Stimulated activated effector memory CD8-positive, alpha-beta T cell treated with anti-CD3 and anti-CD28 coated beads, Interleukin-12 subunit alpha, Interleukin-12 subunit beta, amount 100 ng/mL, for 72 hours (primary cell): ENCODE data around the gene TRAPPC2L.
"Not testable (repeated sequence)": the region's sequence is repeated elsewhere in the genome, so short reads cannot be mapped to it uniquely, and the experiment has no call there.

Experiments
- ATAC-seq: fragments of 150-1000 bp; cut with Tn5 transposase; 2 replicates; pipeline ENCODE4 v1.10.0; 2021
- DNase-seq, 2 donors: peaks; one replicate each; pipeline ENCODE4 v3.0.0; 2021 to 2022; ENCODE audit warnings: low spot score in 2 of 2
- H3K27ac Mint-ChIP-seq: one replicate; pipeline ENCODE4 v1.8.0; 2022; ENCODE audit warnings: mild to moderate bottlenecking, mixed read lengths
- H3K36me3 Mint-ChIP-seq: one replicate; pipeline ENCODE4 v1.8.0; 2022; ENCODE audit warnings: mild to moderate bottlenecking, mixed read lengths
- H3K4me1 Mint-ChIP-seq: one replicate; pipeline ENCODE4 v1.8.0; 2022; ENCODE audit warnings: mixed read lengths
- H3K4me3 Mint-ChIP-seq: one replicate; pipeline ENCODE4 v1.8.0; 2022; ENCODE audit warnings: mild to moderate bottlenecking, mixed read lengths
- H3K9me3 Mint-ChIP-seq: one replicate; pipeline ENCODE4 v1.8.0; 2022; ENCODE audit warnings: mixed read lengths

TRAPPC2L gene

DNA sequence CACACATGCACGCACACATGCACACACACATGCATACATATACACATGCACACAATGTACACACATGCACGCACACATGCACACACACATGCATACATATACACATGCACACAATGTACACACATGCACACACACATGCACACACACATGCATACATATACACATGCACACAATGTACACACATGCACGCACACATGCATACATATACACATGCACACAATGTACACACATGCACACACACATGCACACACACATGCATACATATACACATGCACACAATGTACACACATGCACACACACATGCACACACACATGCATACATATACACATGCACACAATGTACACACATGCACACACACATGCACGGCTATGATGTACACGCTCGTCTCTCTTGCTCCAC, 37.3 kb downstream of the TRAPPC2L start:
- not testable (repeated sequence) for H3K4me3 Mint-ChIP-seq, H3K36me3 Mint-ChIP-seq, ATAC-seq, H3K27ac Mint-ChIP-seq, H3K9me3 Mint-ChIP-seq, DNase-seq, H3K4me1 Mint-ChIP-seq

DNA sequence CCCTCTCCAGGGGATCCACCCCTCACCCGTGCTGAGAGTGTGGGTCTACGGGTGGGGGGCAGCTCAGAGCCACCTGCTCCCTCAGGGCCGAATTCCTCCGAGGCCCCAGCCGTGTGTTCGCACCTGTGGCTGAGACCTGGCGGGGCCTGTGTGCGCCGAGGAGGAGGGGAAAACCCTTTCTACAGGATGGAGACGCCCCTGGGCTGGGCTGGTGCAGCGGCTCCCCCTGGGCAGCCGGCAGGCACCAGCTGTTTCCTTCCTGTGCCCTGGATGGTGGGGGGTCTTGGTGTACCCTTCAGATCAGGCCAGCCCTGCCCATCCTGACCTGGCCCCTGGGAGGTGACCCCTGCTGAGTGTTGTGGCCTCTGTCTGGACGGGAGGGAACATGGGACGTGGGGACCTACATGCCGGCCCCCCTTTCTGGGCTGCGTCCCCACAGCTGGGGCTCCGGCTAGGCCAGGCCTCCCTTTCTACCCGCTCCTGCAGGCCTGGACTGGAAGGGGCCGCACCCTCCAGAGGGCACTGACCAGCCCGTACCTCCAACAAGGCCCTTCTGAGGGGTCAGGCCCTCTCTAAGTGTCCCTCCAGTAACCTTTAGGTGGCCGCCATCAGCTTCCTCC, 37.9 kb downstream of the TRAPPC2L start:
- H3K27ac Mint-ChIP-seq, result no peak overlapping the region
- no peaks in the 10 kb centered on the region for H3K9me3 Mint-ChIP-seq
- H3K36me3 Mint-ChIP-seq, result no peaks in the 10 kb centered on the region
- H3K4me3 Mint-ChIP-seq, result no peak overlapping the region
- H3K4me1 Mint-ChIP-seq, result no peaks in the 10 kb centered on the region
- DNase-seq (no peak), ATAC-seq (no peak)

DNA sequence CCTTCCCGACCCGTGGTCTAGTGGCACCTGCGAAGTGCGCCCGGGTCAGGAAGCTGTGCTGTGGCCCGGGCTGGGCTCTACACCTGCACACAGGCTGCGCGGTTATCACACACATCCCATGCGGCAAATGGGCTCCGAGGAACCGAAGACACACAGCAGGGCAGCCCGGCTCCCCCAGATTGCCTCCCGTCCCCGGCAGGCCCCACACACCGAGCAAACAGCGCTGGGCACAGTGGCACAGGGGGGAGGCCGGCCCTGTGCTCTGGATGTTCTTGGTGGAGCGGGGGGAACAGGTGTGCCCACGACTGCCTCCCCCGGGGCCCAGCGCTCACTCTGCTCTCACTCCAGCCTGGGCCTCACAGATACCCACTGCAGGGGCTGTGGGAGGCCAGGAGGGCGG, 38.4 kb downstream of the TRAPPC2L start:
- no peaks in the 10 kb centered on the region for H3K36me3 Mint-ChIP-seq
- ATAC-seq, result no peak
- H3K4me3 Mint-ChIP-seq, result no peak overlapping the region

DNA sequence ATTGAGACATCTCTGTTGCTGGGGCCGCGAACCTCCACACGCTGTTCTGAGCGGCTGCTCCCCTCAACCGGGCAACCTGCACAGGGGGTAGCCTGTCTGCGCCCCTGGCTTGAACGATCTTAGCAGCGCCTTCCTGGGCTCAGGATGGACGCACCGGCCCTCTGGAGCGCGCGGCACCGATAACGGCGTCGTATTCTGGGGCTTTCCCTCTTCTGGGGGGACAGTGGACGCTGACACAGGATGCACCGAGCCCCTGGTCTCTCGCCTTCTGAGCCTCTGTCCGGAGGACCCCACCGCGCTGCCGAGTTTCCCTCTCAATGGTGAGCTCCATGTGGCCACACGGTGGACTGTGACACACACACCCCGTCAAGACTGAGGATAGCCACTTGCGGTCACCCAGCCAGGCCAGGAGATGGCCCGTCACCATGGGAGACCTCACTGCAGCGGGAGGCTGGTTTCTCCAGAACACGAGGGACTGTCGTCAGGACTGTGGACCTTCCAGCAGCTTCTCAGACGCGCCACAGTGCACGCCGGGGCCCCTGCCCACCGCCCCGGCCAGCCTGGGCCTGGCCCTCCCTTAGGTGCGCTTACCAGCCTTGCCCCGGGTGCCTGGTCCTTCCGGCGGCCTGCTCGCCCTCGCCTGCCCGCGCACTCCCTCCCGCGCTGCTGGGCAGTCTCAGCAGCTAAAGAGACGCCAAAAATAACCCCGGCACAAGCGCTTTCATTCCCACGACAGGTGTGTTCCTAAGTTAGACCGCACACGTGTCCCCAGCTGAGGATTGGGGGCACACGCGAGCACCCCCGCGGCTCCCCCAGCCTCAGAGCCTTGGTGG, 39.5 kb downstream of the TRAPPC2L start:
- Mint-ChIP-seq H3K4me3 (no peak overlapping the region), H3K9me3 (no peaks in the 10 kb centered on the region), H3K27ac (no peak overlapping the region), H3K36me3 (no peaks in the 10 kb centered on the region), H3K4me1 (no peaks in the 10 kb centered on the region)
- DNase-seq (no peak), ATAC-seq (no peak)

More for the DNA sequence above, 38.4 kb downstream of the TRAPPC2L start:
- no peak overlapping the region for H3K27ac Mint-ChIP-seq
- H3K9me3 Mint-ChIP-seq, result no peaks in the 10 kb centered on the region
- no peak for DNase-seq
- H3K4me1 Mint-ChIP-seq, result no peaks in the 10 kb centered on the region

DNA sequence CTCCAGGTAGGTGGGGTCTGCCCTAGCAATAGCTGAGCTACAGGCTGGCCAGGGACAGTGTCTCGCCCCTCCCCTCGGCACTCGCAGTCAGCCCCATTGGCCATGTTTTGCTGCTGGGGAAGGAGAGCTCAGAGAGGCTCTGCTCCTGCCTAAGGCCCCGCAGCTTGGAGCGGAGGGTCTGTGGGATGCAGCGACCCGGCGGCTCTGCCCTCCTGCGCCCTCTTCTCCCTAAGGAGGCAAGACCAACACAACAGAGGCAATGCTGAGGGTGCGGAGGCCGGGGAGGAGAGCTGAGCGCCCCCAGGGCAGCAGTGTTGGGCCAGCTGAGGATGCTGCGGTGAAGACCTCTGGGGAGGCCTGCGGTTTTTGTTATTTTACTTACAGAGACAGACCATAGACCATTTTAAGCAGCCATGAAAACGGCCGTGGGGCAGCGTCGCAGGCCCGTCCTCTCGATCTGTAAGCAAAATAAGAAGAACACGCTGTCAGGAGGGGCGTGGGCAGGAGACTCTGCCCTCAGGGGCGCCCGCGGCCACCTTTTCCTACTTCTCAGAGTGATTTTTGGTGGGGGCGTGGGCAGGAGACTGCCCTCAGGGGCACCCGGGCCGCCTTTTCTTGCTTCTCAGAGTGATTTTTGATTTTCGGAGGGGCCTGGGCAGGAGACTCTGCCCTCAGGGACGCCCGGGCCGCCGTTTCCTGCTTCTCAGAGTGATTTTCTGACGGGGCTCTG, 40.9 kb downstream of the TRAPPC2L start:
- H3K4me1 Mint-ChIP-seq, result no peaks in the 10 kb centered on the region
- no peak overlapping the region for H3K4me3 Mint-ChIP-seq
- DNase-seq (no peak), ATAC-seq (no peak)
- no peak overlapping the region for H3K27ac Mint-ChIP-seq
- H3K36me3 Mint-ChIP-seq, result no peaks in the 10 kb centered on the region
- H3K9me3 Mint-ChIP-seq, result no peaks in the 10 kb centered on the region

DNA sequence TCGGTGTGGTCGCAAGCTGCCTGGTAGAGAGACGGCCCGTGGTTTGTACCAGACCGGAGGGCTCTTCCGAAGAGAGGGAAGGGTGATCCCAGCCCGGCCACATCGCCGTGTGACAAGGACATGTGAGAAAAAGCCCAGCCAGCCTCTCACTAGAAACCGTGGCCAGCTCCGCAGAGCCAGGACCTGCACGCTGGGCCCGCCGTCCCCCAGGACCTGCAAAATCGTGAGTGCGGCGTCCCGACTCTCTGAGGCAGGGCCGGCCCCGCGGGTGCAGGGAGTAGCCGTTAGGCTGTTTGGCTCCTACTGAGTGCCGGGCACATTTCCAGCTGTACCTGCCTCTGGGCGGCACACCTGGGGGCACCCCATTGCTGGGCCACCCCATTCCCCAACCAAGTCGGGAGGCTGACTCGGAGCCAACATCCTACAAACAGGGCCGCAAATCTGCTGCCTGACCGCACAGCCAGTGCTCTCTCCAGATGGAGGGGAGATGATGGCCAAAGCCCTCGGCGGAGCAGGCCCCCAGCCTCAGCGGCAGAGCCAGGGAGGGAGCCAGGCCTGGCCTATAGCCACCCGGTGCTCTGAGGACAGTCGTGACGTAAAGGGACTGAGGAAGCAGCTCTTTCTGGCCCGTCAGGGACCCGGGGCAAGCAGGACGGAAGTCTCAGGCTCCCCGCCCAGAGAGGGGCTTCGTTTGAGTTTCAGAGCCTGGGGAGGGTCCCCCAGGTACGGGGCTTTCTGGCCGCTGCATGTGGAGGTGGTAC, 43.2 kb downstream of the TRAPPC2L start:
- Mint-ChIP-seq H3K4me1 (no peaks in the 10 kb centered on the region), H3K36me3 (no peaks in the 10 kb centered on the region), H3K4me3 (no peak overlapping the region), H3K9me3 (no peaks in the 10 kb centered on the region), H3K27ac (no peak overlapping the region)
- DNase-seq, result no peak
- ATAC-seq, result no peak

DNA sequence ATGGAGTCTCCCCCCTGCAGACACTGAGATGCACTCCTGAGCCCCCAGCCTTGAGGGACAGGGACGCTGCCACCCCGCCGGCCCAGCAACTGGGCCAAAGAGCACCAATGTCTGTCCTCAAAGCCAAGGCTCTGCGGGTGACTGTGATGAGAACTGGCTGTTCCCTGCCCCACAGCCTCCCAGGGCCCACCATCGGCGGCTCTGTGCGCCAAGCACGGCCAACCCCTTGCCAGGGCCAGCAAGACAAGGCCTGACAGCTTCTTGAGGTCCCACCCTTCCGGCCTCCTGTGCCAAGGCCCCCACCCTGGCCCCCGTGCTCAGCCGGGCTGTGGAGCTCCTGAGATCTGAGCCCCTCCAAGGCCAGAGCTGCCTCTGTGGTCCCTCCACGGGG, 43.7 kb downstream of the TRAPPC2L start:
- DNase-seq (no peak), ATAC-seq (no peak)
- H3K4me1 Mint-ChIP-seq, result no peaks in the 10 kb centered on the region
- no peak overlapping the region for H3K27ac Mint-ChIP-seq
- no peak overlapping the region for H3K4me3 Mint-ChIP-seq
- no peaks in the 10 kb centered on the region for H3K36me3 Mint-ChIP-seq
- no peaks in the 10 kb centered on the region for H3K9me3 Mint-ChIP-seq

DNA sequence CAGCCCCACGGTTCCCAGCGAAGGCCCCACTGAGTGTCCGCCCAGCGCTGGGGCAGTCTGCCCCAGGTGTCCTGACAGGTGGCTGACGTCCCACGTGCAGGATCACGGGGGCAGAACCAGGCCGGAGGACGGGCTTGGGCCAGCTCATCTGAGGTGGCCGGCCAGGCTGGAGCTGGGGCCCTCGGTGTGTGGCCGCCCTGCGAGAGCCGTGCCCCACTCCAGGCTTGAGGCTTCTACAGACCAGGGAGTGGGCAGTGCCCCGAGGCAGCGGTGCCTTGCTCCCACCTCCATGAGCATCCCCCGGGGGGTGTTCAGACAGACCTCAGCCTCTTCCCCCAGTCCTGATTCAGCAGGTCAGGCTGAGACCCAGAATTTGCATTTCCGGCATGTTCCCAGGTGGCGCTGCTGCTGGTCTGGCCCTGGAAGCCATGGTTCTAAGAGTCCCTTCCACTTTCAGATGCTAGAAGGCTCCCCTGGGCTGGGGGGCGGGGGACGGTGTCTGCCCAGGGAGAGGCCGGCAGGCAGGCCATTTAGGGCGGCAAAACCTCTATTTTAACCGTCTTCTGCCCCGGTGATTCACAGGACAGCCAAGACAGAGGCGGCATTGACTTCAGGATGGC, 44.9 kb downstream of the TRAPPC2L start:
- Mint-ChIP-seq H3K4me1 (peaks cover 5% of the 10 kb centered on the region), H3K27ac (no peak overlapping the region), H3K9me3 (no peaks in the 10 kb centered on the region), H3K36me3 (no peaks in the 10 kb centered on the region), H3K4me3 (no peak overlapping the region)
- DNase-seq (no peak), ATAC-seq (no peak)

DNA sequence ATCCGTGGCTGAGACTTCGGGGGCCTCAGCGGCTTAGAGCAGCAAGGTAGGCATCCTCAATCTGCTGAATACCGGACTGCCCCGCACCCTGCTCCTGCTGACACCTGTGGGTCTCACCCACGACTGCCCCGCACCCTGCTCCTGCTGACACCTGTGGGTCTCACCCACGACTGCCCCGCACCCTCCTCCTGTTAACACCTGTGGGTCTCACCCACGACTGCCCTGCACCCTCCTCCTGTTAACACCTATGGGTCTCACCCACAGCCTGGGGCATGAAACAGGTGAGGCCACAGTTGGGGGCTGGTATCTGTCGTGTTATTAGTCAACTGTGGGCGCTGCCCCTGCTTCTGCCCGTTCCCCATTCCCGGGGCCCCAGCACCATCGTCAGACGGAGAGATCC, 45.8 kb downstream of the TRAPPC2L start:
- ATAC-seq, result no peak
- peak overlapping the region; percentile 58 for H3K27ac Mint-ChIP-seq
- no peaks in the 10 kb centered on the region for H3K36me3 Mint-ChIP-seq
- DNase-seq, result no peak
- no peaks in the 10 kb centered on the region for H3K9me3 Mint-ChIP-seq
- H3K4me1 Mint-ChIP-seq, result peaks cover 5% of the 10 kb centered on the region
- no peak overlapping the region for H3K4me3 Mint-ChIP-seq

DNA sequence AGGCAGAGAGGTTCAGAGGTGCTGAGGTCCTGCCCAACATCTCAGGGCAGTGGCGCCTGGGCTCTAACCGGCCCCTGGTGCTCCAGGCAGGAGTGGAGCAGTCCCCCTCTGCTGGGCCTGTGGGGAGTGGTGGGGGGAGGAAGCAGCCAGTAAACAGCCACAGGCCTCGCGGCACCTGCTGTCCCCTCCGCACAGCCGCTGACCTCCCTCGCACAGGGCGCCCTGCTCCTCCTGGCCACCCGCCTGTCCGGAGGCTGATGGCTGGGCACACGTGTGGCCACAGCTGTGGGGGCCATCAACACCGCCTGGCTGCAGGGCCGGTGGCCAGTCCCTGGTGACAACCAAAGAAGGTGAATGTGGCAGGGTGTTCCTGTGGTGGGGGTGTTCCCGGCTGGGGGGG, 46.3 kb downstream of the TRAPPC2L start:
- ATAC-seq (no peak), DNase-seq (no peak)
- peak overlapping the region; percentile 58 for H3K27ac Mint-ChIP-seq
- H3K4me1 Mint-ChIP-seq, result peaks cover 5% of the 10 kb centered on the region
- no peaks in the 10 kb centered on the region for H3K36me3 Mint-ChIP-seq
- H3K4me3 Mint-ChIP-seq, result no peak overlapping the region
- no peaks in the 10 kb centered on the region for H3K9me3 Mint-ChIP-seq

DNA sequence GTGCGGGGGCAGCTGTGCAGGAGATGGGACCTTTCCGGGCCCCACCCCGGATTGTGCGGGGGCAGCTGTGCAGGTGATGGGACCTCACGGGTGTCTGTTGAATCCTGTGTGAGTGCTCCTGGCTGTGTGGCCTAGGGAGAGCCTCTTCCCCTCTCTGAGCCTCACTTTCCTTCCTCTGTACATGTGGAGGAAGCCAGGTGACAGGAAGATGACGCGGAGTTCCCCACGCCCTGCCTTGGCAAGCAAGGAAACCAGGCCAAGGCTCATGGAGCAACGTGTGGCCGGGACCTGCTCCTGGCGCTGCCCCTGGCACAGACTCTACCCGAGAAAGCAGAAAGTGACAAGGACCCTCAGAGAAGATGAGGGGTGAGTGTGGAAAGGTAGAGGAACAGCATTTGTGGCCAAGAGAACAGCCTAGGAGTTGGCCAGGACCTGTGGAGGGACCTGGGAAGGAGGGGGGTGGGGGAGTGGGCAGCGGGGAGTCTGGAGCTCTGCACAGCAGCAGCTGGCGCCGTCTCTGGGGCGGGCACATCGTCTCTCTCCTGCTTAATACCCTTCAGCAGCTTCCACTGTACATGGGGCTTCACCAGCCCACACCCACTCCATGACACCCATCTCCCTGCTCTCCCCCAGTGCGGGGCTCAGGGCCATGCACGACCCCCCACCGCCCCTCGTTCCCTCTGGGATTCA, 47.9 kb downstream of the TRAPPC2L start:
- Mint-ChIP-seq H3K4me3 (no peak overlapping the region), H3K9me3 (no peaks in the 10 kb centered on the region), H3K4me1 (peaks cover 5% of the 10 kb centered on the region), H3K27ac (no peak overlapping the region), H3K36me3 (no peaks in the 10 kb centered on the region)
- ATAC-seq (no peak), DNase-seq (no peak)

DNA sequence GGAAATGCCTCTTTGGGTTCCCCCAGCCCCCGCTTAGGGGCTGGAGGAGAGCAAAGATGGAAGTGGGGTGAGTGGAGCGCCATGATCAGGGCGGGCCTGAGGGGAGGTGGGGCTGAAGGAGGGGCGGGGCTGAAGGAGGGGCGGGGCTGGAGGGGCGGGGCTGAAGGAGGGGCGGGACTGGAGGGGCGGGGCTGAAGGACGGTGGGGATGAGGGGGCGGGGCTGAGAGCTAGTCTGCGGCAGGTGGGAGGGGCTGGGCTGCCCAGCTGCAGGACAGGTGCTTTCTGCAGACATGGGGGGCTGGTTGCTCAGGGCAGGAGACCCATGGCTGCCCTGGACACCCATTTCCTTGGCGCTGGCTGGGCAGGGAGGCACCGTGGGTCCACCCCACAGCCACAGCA, 48.6 kb downstream of the TRAPPC2L start:
- Mint-ChIP-seq H3K36me3 (no peaks in the 10 kb centered on the region), H3K4me1 (peaks cover 5% of the 10 kb centered on the region), H3K4me3 (no peak overlapping the region), H3K9me3 (no peaks in the 10 kb centered on the region), H3K27ac (no peak overlapping the region)
- DNase-seq, result no peak
- no peak for ATAC-seq

DNA sequence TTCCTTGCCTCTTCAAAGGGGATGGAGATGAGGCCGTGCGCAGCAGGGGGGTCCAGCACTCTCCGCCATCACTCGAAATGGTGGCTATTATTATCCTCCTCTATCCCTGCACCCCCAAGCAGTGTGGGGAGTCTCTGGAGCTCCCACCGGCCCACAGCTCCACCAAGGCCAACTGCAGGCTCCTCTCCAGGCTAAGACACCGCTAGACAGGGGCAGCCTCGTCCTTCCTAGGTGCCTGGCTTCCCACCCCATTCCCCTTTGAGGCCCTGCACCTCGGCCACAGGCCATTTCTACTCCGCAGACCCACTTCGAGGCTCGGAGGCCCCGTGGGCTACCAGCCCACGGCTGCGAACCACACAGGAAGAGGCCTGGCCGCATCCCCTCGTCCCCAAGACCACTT, 49.1 kb downstream of the TRAPPC2L start:
- H3K27ac Mint-ChIP-seq, result no peak overlapping the region
- DNase-seq (no peak), ATAC-seq (no peak)
- peaks cover 5% of the 10 kb centered on the region for H3K4me1 Mint-ChIP-seq
- H3K9me3 Mint-ChIP-seq, result no peaks in the 10 kb centered on the region
- no peaks in the 10 kb centered on the region for H3K36me3 Mint-ChIP-seq
- H3K4me3 Mint-ChIP-seq, result no peak overlapping the region

DNA sequence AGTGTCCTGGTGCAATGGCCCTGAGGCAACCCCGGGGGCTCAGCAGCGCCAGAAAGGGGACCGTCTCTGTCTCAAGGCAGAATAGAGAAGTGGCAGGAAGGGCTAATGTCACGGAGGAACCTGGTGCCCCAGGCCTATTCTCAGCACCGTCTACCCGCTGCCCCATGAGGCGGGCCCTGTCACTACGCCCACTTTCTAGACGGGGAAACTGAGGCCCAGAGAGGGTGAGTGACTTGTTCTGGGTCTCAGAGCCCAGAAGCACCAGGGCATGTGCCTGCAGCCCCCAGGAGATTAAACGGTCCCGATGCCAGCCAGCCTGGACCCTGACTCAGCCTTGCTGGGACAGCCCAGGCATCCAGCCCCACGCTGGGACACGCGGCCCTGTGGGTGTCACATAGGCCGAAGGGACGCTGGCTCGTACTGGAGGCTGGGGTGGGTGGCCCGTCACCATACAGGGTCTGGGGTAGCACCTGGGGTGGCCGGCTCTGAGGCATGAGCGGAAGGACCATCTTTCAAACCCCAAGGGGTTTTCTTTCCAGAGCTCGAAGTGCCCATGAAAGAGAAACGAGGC, 49.7 kb downstream of the TRAPPC2L start:
- H3K9me3 Mint-ChIP-seq, result no peaks in the 10 kb centered on the region
- no peaks in the 10 kb centered on the region for H3K36me3 Mint-ChIP-seq
- H3K4me1 Mint-ChIP-seq, result peaks cover 5% of the 10 kb centered on the region
- no peak for ATAC-seq
- no peak overlapping the region for H3K4me3 Mint-ChIP-seq
- no peak overlapping the region for H3K27ac Mint-ChIP-seq
- no peak for DNase-seq
